HG03521 (cell line): ENCODE measurements around the gene ZNF44.
"Not testable (repeated sequence)": the region's sequence is repeated elsewhere in the genome, so short reads cannot be mapped to it uniquely, and the experiment has no call there.

Experiments used
- ATAC-seq: cut with Tn5 transposase; IDR thresholded peaks from one replicate; pipeline ENCODE4 v1.9.1; 2021; ENCODE audit warnings: mild to moderate bottlenecking, moderate library complexity; ENCODE audit not compliant: unreplicated experiment

Gene ZNF44

GRCh38 chr19:12294249-12295158 lies at the start of gene ZNF44:
TSS of gene ZNF44 (minus strand) at chr19:12294883. CDS start at chr19:12294694, 189 bp downstream.
- peak; percentile 89 for ATAC-seq

GRCh38 chr19:12333162-12334159 lies 38.8 kb upstream of the ZNF44 start, which contains the start of gene ZNF563:
TSS of gene ZNF563 (minus strand) at chr19:12333633. CDS start at chr19:12333482, 151 bp downstream.
- ATAC-seq = peak; percentile 93

GRCh38 chr19:12331211-12331941 lies 36.7 kb upstream of the ZNF44 start:
- ATAC-seq = no peak

- no peak for ATAC-seq
Observed at GRCh38 chr19:12330340-12330739, 35.7 kb upstream of the ZNF44 start.

- ATAC-seq = no peak
Observed at GRCh38 chr19:12325690-12326089, 31.0 kb upstream of the ZNF44 start.

GRCh38 chr19:12318782-12319413 lies 24.2 kb upstream of the ZNF44 start:
- no peak for ATAC-seq

GRCh38 chr19:12314553-12314952 lies 19.9 kb upstream of the ZNF44 start:
- ATAC-seq = no peak

GRCh38 chr19:12308891-12309290 lies 14.2 kb upstream of the ZNF44 start:
- not testable (repeated sequence) for ATAC-seq

- no peak for ATAC-seq
Observed at GRCh38 chr19:12295191-12295590, 508 bp upstream of the ZNF44 start.

GRCh38 chr19:12293777-12294248 lies 870 bp downstream of the ZNF44 start:
- ATAC-seq = peak; percentile 39

- ATAC-seq = no peak
Observed at GRCh38 chr19:12289790-12290065, 5.0 kb downstream of the ZNF44 start.

GRCh38 chr19:12287958-12288500 lies 6.7 kb downstream of the ZNF44 start:
- no peak for ATAC-seq

- no peak for ATAC-seq
Observed at GRCh38 chr19:12284631-12285030, 10.1 kb downstream of the ZNF44 start.

GRCh38 chr19:12284226-12284625 lies 10.5 kb downstream of the ZNF44 start:
- no peak for ATAC-seq

GRCh38 chr19:12278713-12279112 lies 16.0 kb downstream of the ZNF44 start:
- ATAC-seq = no peak

GRCh38 chr19:12272980-12273901 lies 21.4 kb downstream of the ZNF44 start:
- no peak for ATAC-seq

GRCh38 chr19:12272386-12272785 lies 22.3 kb downstream of the ZNF44 start:
- no peak for ATAC-seq

- no peak for ATAC-seq
Observed at GRCh38 chr19:12270854-12271253, 23.8 kb downstream of the ZNF44 start.
